ENCODE data around the gene NALF2.

NALF2 gene

DNA sequence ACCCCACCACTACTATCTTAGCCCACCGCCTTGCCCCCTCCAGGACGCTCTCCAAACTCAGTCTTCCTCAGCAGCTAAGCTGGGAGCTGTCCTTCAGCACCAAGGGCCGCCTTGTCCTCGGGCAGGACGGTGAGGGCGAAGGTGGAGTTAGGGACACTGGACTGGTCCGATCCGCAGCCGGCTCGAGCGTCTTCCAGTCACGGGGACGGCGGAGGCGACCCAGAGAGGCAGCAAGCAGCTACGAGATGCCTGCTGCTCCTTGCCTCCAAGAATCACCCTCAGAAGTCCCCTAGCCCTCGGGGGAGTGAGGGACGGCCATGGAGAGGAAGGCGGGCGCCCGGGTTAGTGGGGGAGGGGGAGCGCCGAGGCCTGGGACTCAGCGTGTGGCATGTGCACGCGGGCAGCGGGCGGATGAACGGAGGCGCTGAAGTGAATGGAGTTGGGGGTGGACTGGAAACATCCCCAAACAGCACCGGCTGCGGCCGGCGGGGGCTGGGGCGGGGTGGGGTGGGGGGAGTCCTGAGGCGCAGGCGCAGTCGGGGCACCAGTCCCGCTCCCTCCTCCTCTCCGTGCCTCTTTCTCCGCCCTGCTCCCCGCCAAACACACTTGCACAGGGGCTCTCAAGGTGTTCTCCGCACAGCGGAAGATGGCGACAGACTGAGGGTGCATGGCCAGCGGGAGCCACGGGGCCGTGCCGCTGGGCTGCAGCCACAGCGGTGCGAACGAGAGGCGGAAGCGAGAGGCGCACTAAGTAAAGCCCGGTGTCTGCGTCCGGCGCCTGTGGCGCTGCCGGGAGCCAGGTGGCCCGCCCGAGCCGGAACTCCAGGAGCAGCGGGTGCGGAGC lies at the start of gene NALF2:
Gene NALF2, plus strand, starts transcription at position 545 of the 844 bp plus-strand sequence. CDS start 957 bp downstream, outside the sequence.
- DNase-seq, result peak; percentile 53

DNA sequence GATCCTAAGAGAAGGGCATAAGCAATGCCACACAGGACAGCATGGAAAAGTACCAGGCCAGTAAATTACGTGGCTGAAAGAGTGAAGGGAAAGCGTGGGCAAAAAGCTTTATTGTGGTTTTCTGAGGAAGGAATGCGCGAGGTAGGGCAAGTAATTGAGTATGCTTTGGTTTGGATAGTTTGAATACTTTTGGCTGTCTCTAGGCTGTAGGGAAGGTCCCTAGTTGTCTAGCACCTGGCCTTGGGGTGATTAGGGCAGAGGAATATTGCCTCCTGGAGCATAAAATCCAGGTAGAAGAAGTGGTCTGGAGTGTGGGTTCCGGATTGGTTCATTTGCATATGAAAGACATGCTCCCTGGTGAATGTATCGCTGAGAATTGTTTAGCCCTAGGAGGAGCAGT lies 46.4 kb upstream of the NALF2 start:
- no peak for DNase-seq

DNA sequence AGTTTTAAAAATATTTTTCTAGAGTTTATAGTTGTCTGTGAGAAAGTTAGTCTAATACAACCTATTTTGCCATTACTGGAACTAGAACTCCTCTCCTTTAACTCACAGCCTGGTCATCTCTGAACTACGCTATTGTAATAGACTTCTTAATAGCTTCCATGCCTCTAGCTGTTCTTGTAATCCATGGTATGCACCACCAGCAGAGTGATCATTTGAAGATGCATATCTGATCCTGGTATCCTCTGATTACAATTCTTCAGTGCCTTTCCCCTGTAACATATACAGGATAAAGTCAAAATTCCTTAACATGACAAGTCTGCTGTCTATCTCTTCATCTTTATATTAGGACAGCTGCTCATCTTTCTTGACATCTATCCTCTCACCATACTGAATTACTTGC lies 37.6 kb upstream of the NALF2 start:
- no peak for DNase-seq

DNA sequence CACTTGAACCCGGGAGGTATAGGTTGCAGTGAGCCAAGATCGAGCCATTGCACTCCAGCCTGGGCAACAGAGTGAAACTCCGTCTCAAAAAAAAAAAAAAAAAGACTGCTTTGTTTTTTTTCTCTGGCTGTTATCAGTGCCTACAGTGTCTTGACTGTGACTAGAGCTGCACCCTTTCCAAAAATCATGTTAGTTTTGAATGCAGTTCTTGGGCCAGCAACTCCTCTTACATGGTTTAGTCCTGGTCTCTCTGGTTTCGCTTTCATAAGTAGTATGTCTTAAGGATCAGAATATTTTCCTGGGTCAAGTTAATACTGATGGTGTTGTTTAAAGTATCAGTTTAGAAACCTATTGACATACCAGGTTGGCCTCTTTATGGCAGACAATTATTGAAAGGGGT lies 34.2 kb upstream of the NALF2 start:
- DNase-seq, result no peak

DNA sequence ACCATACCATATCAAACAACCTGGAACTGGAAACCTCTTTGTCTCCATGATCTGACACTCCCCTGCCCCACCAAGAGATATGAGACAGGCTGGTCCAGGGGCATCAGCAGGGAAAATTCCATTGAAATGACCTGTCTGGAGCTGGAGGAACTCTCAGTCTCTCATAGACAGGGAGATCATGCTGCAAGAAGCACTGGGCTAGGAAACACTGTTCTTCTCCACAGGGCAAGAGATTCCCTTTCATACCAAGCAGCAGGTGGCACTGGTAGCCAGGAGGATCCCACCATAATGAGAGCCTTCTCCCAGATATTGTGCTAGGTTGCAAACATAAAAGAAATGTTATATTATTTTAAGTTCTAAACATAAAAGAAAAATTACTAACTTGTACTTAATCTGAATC lies 14.5 kb upstream of the NALF2 start:
- DNase-seq, result no peak

DNA sequence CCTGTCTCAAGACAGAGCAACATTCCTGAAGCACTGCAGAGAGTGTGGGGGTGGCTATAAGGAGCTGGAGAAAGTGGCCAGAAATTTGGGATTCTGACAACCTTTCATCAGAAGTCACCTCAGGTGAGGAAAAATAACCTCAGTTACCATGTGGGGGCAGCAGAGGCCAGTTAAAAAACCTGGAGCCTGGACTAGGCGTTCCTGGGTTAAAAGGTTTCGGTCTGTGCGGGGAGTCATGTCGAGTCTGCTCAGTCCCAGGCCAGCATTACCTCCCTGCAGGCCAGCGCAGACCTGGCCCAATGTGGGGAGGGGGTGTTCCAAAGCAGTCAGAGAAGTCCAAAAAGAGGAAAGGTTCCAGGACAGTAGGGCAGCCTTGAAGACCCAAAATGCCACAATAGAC lies 10.9 kb upstream of the NALF2 start:
- DNase-seq, result peak; percentile 53

DNA sequence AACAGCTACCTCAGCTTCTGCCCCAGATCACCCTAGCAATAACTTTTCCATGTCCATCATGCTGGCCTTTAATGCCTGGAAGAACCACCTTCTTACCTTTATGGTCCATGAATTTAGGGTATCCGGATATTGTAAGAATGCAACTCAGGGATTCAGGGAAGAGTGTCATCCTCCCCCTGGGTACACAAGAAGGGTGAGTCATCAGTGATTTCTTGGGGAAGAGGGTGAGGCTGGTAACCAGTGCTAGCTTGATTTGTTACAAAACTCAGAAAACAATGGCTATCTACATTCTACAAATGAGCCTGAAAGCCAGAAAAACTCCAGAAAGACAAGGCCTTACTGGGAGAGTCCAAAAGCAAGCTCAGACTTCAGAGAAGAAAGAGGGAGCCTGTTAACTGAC lies 10.4 kb upstream of the NALF2 start:
- no peak for DNase-seq

DNA sequence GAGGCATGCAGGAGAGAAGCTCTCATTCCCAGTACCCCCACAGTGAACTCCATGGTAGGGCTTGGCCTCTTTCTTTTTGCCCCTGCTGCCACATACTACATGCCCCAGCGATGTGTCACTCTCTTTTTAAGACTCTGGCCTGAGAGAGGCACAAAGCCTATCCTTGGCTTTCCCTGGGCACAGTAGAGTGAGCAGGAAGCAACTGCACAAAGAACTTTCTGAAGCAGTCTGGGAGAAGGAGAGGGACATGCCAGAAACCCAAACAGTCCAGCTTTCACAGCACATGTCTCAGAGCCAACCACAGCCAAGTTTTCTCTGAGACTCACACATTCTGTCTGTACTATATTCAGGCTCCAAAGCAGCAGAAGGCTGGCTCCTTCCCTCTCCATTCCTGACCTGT lies 7.9 kb upstream of the NALF2 start:
- DNase-seq, result no peak

DNA sequence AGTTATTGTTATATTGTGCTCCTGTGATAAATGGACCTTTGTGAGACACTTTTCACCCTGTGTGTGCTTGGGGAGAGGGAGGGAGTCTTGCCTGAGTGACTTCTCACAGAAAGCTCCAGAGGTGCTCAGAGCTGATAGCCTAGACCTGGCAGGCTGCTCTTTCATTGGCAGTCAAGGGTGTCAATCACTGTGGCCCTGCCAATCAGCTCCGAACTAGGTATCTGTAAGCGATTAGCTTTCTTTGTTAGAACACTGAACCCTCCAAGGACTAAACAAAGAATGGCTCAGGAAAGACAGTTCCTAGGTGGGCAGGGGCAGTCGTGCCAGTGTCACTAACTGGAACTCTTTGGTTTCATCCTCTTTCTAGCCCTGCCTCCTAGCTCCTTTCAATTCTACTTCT lies 2.7 kb upstream of the NALF2 start:
- DNase-seq, result no peak

DNA sequence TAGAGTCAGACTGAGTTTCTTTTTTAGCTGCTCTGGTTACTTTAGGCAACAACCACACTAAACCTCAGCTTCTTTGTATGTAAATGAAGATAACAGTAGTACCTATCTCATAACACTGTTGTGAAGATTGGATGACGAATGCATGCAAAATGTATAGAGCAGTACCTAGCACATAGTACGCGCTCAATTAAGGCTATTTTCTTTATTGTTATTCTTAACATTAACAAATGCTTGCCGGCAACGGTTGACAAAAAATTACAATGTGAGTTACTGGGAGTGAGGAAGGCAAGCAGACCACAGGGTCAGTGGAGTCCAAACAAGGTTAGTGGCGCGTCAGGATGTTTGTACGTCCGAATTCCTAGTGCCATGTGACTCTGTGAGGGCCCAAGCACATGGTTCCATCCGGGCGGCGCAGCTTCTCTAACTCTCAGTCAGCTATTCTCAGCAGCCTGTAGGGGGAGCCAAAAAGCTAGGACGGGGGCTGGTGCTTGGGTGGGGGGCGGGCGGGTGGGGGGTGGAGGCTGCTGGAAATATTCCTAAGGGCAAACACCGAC lies 821 bp upstream of the NALF2 start:
- DNase-seq, result no peak

DNA sequence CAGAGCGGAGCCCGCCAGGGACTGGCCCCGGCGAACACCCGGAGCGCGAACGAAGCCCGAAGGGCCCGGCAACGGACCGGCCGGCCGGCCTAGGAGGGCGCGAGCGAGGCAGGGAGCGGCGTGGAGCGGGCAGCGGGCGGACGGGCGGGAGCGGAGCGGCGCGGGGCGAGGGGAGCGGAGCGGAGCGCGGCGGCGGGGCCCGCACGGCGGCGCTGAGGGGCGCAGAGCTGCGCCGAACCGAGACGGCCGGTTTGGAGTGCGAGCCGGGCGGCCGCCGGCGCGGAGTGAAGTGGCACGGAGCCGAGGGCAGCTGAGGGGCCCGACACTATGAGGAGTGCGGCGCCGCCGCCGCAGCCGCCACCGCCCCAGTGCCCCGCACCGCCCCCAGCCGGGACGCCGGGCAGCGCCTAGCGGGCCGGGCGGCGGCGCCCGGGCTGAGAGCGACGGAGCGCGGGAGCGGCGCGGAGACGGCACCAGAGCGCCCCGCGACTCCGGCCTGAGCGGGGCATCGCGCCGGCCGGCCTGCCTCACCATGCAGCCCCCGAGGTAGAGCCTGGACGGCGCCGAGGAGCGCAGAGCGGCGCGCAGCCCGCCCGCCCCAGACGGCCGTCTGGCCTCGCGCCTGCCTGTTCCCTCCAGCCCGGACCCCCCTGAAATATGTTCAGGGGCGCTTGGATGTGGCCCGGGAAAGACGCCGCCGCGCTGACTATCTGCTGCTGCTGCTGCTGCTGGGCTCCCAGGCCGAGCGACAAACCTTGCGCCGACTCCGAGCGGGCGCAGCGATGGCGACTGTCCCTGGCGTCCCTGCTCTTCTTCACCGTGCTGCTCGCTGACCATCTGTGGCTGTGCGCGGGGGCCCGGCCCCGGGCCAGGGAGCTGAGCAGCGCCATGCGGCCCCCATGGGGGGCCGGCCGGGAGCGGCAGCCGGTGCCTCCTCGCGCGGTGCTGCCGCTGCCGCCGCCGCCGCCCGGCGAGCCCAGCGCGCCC lies 793 bp downstream of the NALF2 start:
- DNase-seq, result no peak

DNA sequence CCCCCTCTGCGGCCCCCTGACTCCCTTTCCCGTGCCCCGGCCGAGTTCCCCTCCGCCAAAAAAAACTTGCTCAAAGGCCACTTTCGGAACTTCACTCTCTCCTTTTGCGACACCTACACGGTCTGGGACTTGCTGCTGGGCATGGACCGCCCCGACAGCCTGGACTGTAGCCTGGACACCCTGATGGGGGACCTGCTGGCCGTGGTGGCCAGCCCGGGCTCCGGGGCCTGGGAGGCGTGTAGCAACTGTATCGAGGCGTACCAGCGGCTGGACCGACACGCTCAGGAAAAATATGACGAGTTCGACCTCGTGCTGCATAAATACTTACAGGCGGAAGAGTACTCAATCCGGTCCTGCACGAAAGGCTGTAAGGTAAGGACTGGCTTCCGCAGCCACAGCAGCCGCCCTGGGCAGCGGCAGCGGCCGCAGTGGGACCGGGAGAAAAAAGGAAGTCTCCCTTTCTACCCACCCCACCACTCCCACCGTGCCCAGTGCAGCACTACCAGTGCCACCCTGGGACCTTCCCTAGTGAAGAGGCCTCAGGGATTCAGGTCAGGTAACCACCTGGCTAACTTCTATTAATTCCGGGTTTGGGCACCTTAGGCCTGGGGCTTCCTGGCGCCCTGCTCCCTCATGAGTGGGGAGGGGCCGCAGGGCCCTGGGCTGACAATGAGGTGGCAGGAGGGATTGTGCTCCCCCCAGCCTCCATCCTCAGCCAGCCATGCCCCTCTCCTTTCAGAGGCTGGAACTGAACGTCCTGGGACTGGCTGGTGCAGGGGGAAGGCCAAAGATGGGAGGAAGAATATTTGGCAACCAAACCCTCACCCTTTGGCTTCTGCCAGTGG lies 1.9 kb downstream of the NALF2 start:
- no peak for DNase-seq

DNA sequence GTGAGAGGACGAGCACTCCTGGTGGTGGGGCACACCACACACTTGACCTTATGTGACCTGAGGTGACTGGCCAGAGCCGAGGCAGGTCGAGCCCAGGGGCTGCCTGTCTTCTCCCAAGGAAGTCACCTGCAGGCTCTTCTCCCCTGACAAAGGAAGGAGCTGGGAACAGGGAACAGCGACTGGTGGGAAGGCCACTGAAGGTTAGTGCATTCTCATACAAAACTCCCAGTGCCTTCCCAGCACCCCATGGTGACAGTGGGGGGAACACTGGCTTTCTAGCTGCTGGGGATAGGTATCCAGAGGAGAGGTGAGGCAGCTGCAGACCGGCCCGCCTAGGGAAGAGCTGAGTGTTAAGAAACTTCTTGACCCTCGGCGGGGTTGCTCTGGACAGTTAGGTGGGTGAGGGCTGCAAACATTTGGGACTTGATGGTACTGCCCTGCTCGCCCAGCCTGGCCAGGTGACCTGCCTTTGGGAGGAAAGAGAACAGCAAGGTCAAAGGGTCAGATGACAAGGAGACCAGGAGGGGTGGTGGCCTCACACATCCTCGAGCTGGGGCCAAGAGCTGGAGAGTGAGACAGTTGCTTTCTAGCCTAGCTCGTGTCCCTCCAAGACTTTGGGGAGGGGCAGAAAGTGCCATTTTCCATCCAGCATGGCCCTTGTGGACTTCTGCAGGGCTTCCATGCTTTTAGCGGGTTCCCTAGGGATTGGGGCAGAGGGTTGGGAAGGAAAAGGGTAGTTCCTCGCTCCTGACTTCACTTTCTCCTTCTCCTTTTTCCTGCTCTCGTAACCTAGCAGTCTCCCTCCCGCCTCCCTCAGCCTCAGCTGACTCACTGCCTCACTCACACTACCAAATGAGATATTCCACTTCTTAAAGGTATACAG lies 2.7 kb downstream of the NALF2 start:
- no peak for DNase-seq

DNA sequence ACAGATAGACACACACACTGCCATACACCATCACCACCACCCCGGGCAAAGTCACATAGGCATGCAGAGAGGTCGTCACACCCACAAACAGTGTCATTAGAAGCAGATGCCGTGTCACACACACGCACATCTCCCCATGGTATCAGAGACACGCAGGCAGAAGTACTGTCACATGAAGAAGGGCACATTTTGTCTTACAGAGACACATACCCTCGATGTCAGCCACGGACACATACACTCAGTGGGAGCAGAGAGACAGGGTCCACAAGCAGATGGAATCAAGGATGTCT lies 3.3 kb downstream of the NALF2 start:
- DNase-seq, result no peak

DNA sequence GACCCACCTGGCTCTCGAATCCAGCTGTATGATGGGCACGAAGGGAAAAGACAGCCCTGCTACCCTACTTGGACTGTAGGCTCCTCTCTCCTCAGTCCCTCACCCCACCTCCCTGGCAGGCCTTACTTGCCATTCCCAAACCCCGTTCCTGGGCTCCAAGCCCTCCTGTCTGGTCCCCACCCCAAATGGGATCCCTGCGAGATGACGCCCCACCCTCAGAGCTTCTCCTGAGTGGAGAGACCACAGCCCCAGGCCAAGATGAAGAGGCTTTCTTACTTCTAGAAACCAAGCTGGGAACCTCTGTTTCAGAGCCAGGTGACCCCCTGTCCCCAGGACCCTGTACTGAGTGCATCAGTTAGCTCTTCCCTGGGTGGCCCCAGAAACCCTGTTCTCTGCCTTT lies 4.5 kb downstream of the NALF2 start:
- DNase-seq, result no peak

DNA sequence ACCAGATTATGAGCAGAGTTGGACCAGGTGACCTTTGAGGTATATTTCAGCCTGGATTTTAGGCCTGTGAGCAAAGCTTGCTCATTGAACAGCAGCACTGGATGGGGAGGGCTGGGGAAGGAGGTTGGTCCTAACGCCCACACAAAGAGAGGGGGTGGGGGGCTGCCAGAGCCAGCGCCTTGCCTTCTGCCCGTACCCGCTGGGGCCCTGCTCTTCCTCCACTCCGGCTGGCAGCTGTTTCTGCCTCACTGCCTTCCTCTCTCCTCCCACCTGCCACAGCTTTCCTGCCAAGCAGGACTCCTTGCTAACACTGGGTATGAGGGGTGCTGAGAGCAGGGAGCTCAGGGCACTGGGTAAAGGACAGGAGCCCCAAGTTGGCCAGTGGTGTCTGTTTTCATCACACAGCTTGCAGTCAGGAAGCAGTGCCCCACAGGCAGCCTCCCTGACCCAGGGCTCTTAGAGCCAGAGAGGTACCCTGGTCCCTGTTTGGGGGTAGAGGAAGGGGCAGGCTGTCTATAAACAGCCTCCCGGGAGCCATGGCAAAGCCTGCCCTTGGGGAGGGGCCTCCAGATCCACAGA lies 6.1 kb downstream of the NALF2 start:
- no peak for DNase-seq

DNA sequence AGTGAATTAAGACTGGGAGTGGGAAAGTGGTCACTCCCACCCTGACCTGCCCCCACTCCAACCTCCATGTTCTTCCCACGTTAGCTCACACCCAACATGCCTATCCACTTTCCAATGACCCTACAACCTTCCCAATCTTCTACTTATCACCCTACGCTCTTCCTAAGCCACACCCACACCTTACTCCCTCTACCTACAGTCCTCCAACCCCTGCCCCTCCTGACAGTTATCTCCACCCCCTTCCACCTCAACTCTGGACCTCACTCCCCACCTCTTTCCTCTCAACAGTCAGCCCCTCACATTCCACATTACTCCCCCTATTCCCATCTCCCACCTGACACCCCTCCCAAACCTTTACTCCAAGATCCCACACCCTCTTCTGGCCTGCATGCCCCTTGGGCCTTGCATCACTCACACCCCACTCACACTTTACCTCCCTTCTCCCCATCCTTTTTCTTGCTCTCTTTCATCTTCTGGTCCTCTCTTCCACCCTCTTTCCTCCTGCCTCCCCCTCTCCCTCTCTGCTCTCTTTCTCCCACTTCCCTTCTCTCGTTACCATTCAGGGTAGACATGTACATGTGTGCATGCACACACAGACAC lies 6.9 kb downstream of the NALF2 start:
- no peak for DNase-seq

DNA sequence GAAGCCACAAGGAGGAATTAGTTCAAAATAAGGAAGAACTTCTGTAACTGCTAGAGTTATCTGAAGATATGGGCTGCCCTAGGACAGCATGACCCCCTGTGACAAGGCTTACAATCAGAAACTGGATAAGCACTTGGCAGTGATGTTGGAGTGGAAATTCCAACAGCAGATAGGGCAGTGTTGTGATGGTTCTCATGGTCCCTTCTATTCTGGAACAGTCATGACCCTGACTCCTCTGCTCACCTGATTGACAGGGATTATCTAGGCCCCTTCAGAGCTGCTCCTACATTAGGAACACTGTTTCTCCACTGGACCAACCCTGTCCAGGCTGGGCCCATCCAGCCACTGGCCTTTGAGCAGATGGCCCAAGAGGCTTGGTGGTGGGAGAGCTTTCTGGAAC lies 17.9 kb downstream of the NALF2 start:
- no peak for DNase-seq

DNA sequence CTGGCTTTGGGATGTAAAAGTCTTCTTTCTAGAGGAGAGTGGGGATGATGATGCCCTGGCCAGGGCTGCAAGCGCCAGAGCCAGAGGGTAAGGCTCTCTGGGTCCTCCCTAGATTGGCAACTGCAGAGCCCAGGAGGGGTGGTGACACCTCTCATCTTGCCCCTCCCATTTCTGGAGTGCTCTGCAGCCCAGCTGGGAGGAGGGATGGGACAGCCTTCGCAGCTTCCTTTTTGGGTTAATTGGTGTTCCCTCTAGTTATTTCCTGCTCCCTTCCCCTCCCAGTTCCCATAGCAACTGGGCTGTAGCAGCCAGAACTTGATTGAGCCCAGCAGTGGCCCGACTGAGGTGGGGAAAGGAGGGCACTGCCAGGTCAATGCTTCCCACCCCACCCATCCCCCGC lies 19.2 kb downstream of the NALF2 start:
- no peak for DNase-seq

DNA sequence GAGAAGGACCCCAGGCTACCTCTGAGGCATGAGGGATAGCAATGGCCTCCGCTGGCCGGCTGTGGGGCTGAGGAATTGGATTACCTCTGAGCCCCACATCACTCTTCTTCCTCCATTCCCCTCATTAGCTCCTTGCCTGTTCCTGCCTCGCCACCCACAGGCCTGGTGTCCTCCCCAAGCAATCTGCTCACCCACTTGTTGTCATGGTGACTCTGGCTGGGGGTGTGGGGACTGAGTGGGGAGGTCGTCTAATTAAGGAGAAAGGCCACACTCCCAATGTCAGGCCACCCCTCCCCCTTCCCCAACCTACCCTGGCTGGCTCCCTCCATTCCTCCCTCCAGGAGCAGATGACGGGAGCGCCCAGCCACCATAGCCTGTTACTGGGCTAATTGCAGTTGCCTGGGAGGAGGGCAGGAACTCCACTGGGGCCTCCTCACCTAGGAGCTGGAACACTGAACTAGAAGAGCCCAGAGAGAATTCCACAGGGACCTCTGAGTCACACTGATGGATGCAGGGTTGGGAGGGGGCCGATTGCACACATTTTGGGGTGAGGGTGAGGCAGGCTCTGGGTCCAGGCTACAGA lies 20.7 kb downstream of the NALF2 start:
- no peak for DNase-seq

DNA sequence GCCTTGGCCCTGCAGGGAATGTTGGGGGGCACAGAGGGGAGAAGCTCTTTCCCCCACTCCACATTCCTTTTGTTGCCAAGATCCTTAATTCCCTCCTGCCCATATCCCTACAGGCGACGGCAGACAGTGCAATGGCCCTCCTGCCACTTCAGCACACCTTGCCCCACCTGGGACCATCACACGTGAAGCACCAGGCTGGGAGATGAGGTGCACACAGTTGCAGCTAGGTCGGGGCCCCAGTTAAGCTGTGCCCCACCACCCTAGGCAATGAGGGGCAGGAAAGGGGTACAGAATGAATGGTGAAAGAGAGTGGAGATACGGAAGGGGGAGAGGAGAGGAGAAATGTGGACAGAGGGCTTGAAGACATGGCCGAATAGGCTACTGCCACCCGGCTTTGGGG lies 26.2 kb downstream of the NALF2 start:
- DNase-seq, result no peak
